Dermis microvascular lymphatic vessel endothelial cell (primary cell): ENCODE results near the gene PPM1D. TPM values are rescaled to one million over a fixed set of nuclear protein-coding genes. Genes with fewer than 3 reads are reported as not detected.
"Not testable (repeated sequence)": the region's sequence is repeated elsewhere in the genome, so short reads cannot be mapped to it uniquely, and the experiment has no call there.

Experiments
- DNase-seq, 2 donors: peaks; one replicate each; pipeline versions ENCODE4 v3.0.0 to v3.0.0-alpha.2; 2010; ENCODE audit warnings: low read depth in 2 of 2
- total RNA-seq: library from RNA; depleted of rRNA; stranded (reverse); fragments of >200 nt; gene quantifications from 2 replicates; pipeline ENCODE4 v1.2.1, GENCODE V29; 2014

The PPM1D gene
- total RNA-seq, result 15.8 and 22.6 TPM in 2 replicates

GRCh38 chr17:60599620-60600489, at the start of gene PPM1D:
Gene PPM1D (plus strand): TSS chr17:60600193. CDS start chr17:60600415, 222 bp downstream.
- peak; percentile 97 to 100 for DNase-seq

DNA sequence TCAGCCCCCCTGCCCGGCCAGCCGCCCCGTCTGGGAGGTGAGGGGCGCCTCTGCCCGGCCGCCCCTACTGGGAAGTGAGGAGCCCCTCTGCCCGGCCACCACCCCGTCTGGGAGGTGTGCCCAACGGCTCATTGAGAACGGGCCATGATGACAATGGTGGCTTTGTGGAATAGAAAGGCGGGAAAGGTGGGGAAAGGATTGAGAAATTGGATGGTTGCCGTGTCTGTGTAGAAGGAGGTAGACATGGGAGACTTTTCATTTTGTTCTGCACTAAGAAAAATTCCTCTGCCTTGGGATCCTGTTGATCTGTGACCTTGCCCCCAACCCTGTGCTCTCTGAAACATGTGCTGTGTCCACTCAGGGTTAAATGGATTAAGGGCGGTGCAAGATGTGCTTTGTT, 47.7 kb upstream of the PPM1D start:
- DNase-seq, result not testable (repeated sequence)

GRCh38 chr17:60554377-60554788, 45.6 kb upstream of the PPM1D start:
- no peak for DNase-seq

- DNase-seq, result no peak
Observed at GRCh38 chr17:60555786-60556185, 44.2 kb upstream of the PPM1D start.

GRCh38 chr17:60557805-60558204, 42.2 kb upstream of the PPM1D start:
- DNase-seq, result peak in 1 of 2 donors; percentile 33

- no peak for DNase-seq
Observed at GRCh38 chr17:60559659-60559994, 40.4 kb upstream of the PPM1D start.

DNA sequence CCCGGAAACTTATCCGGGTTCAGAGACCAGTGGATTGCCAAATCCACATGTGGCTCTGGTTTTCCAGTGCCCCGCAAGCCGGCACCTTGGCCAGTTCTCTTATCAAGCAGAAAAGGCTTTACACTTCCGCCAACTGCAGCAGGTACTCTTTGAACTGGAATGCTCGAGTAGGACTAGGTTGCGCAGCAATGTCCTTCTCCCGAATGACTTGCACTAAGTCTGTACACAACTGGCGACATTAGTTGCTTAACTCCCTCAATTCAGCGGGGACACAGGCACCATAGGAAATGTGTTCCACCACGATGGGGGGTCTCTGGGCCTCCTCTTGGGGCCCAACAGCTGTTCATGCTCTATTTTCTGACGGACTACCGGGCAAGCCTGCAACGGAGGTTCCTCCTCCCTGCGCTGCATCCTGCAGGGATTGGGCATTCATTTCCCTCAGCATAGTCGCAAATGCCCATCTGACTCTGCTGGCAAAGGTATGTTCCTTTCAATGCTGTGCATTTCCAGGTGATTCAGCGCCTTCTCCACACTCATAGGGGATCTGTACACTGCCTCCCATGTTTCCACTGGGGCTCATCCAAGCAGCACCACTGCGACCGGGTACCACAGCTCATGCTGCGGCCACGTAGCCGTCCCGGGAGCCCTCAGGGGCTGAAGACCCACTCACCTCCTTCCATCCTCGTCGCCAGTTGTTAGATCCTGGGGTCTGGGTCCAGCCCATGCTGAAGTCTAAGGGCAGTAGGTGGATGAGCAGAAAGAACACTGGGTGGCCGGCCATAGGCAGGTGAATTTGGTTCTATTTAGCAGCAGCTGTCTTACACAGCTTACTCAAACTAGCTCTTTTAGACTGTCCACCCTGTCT, 39.8 kb upstream of the PPM1D start:
- DNase-seq, result no peak

DNA sequence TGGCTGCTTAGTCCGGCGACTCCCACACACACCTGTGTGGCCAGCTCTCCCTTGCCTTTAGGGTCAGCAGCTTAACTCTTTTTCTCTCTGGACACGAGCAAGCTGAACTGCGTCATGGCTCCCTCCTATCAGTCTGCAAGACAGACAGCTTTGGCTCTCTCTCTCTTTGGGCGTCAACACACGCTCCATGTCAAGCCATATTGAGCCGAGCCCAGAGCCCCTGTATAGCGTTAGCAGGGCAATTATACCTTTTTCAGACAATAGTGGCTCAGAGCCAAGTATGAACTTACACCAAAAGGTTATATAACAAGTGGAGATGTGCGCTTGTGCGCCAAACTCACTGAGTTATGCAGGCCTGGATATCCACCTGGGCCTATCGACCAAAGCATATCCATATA, 39.1 kb upstream of the PPM1D start:
- no peak for DNase-seq

- DNase-seq, result no peak
Observed at GRCh38 chr17:60562421-60562820, 37.6 kb upstream of the PPM1D start.

GRCh38 chr17:60563743-60564142, 36.2 kb upstream of the PPM1D start:
- no peak for DNase-seq

GRCh38 chr17:60565233-60565632, 34.8 kb upstream of the PPM1D start:
- no peak for DNase-seq

GRCh38 chr17:60573236-60574051, 26.5 kb upstream of the PPM1D start:
- peak in 1 of 2 donors; percentile 94 for DNase-seq

GRCh38 chr17:60577147-60577915, 22.7 kb upstream of the PPM1D start:
- peak in 1 of 2 donors; percentile 39 for DNase-seq

DNA sequence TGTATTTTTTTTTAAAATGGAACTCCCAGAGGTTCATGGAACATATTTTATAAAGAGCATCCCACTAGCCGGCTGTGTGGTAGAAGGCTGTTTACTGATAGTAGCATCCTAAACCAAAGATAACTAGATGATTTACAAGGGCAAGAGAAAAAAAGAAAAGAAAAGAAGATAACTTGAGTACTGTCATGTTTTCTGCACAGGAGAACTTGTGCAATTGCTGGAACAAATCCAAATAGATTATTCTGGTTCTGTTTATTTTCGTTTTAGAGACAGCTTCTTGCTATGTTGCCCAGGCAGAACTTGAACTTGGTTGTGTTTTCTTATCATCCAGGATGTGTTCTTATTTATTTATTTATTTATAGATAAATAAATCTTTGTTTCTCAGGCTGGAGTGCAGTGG, 20.9 kb upstream of the PPM1D start:
- DNase-seq, result no peak

DNA sequence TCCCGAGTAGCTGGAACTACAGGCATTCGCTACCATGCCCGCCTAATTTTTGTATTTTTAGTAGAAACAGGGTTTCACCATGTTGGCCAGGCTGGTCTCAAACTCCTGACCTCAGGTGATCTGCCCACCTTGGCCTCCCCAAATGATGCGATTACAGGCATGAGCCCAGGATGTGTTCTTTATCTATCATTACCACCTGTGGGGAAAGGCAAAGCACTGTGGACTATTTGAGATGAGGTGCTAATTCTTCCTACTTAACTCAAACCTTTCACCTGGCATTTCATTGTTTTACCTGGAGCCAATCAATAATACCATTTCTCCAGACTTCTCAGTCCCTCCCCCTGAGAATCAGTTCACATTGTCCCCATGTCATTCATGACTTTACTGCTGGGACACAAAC, 20.4 kb upstream of the PPM1D start:
- DNase-seq, result no peak

DNA sequence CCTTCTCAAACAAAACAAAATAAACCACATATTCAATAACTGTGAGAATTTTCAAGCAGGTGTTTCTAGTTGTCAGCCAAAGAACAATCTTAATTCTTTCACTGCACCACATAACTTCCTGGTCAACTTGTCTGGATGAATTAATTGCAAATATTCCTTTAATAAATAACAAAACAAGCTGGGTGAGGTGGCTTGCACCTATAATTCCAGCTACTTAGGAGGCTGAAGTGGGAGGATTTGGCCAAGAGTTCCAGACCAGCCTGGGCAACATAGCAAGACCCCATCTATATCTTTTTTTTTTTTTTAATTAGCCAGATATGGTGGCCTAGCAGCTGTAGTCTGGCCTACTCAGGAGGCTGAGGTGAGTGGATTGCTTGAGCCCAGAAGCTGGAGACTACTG, 17.0 kb upstream of the PPM1D start:
- no peak for DNase-seq

- DNase-seq, result no peak
Observed at GRCh38 chr17:60585887-60586286, 14.1 kb upstream of the PPM1D start.

DNA sequence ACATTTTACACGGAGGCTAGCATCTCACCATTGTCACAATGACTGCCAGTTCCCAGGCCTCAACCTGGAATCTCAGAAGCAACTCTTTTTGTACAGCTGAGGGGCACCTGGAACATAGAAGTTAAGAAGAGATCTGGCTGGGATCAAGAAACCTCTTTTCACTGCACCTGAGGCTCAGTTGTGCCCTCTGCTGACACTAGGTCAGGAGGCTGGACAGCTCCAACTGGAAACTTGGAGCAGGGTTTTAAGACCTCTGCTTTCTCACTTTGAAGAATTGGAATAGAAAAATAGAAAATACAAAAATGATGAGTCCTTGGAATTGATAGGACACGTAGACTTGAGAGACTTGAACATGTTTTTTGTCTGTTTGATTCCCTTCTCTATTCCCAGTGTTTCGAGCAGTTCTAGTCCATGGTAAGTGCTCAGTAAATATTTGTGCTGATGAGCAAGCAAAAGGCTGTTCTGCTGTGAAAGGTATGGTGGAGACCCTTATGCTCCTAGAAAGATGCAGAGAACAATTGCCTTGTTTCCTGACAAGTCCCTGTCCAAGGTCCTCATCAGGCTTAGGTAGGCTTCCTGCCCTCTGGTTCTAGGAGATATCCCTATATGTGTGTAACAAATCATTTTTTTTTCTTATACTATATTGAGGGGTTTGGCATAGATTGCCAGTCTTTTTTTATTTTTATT, 13.6 kb upstream of the PPM1D start:
- DNase-seq, result peak in 1 of 2 donors; percentile 35

GRCh38 chr17:60590070-60590469, 9.9 kb upstream of the PPM1D start:
- DNase-seq, result no peak

DNA sequence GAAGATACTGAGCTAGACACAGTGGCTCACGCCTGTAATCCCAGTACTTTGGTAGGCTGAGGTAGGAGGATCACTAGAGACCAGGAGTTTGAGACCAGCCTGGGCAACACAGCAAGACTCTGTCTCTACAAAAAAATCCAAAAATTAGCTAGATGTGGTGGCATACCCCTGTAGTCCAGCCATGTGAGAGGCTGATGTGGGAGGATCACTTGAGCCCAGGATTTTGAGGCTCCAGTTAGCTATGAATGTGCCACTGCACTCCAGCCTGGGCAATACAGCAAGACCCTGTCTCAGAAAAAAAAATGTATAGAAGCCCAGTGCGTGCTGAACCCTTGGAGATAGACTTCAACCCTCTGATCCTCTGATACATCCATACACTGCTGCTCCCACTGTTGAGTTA, 7.2 kb upstream of the PPM1D start:
- DNase-seq, result no peak
